HepG2 (cell line): ENCODE results near the gene KCNB1. TPM values are rescaled to one million over a fixed set of nuclear protein-coding genes. Genes with fewer than 3 reads are reported as not detected.

ENCODE experiments used
- GLI4 ChIP-seq: sonication (generic); formaldehyde crosslinking; IDR thresholded peaks from 2 replicates; pipeline ENCODE4 v1.5.1; 2020; ENCODE audit warnings: missing genetic modification reagents, mild to moderate bottlenecking, moderate library complexity, borderline replicate concordance
- RFX5 ChIP-seq: IDR thresholded peaks from 2 replicates; pipeline ENCODE4 v1.6.1; 2011; ENCODE audit warnings: low read depth, low read length, improper control_type of control experiment
- TEAD3 ChIP-seq: optimal IDR thresholded peaks from 2 replicates; pipeline ENCODE3; 2016; ENCODE audit warnings: borderline replicate concordance
- ZBTB7A ChIP-seq: sonication (generic); formaldehyde crosslinking; IDR thresholded peaks from 2 replicates; pipeline ENCODE4 v1.8.0; 2022; ENCODE audit warnings: mild to moderate bottlenecking, missing genetic modification reagents
- ZFP36L2 ChIP-seq: sonication (generic); formaldehyde crosslinking; IDR thresholded peaks from 2 replicates; pipeline ENCODE4 v1.4.0; 2020; ENCODE audit warnings: missing genetic modification reagents
- ZNF383 ChIP-seq: sonication (generic); formaldehyde crosslinking; IDR thresholded peaks from 2 replicates; pipeline ENCODE4 v1.4.0; 2020; ENCODE audit warnings: missing genetic modification reagents, mild to moderate bottlenecking, borderline replicate concordance
- ZNF660 ChIP-seq: sonication (generic); formaldehyde crosslinking; IDR thresholded peaks from 2 replicates; pipeline ENCODE4 v1.5.1; 2020; ENCODE audit warnings: mild to moderate bottlenecking, low read depth, missing genetic modification reagents, borderline replicate concordance
- polyA plus RNA-seq, 8 experiments: library from polyadenylated mRNA; depleted of rRNA in 3 of 8; stranded (reverse) in 7 of 8; unstranded in 1 of 8; fragments of >200 nt; fragmentation: Illumina TruSeq in 4 of 8; extraction: Trizol in 4 of 8; gene quantifications; 2 replicates each; pipeline versions ENCODE4 v1.2.1 to v1.2.3, GENCODE V29; 2011 to 2016; ENCODE audit warnings: low read depth in 4 of 8, missing spikeins in 1 of 8, mixed read lengths in 1 of 8; ENCODE audit not compliant: insufficient read depth in 1 of 8
- total RNA-seq, 5 experiments: library from RNA; depleted of rRNA; stranded (reverse); fragments of >200 nt; fragmentation: Illumina TruSeq; extraction: Trizol; gene quantifications; 2 replicates each; pipeline ENCODE4 v1.2.3, GENCODE V29; 2016; ENCODE audit warnings: low read depth in 1 of 5
- TF ChIP-seq, protein P1 (sequence below): sonication (generic); formaldehyde crosslinking; IDR thresholded peaks from 2 replicates; pipeline ENCODE4 v1.5.0; 2020; ENCODE audit warnings: mild to moderate bottlenecking, missing genetic modification reagents, moderate library complexity
- TF ChIP-seq, protein P2 (sequence below): sonication (generic); formaldehyde crosslinking; IDR thresholded peaks from 2 replicates; pipeline ENCODE4 v1.8.1; 2023; ENCODE audit warnings: mild to moderate bottlenecking, missing genetic modification reagents
- TF ChIP-seq, protein P3 (sequence below): sonication (generic); formaldehyde crosslinking; IDR thresholded peaks from 2 replicates; pipeline ENCODE4 v1.9.0; 2021; ENCODE audit warnings: mild to moderate bottlenecking, missing genetic modification reagents
- TF ChIP-seq, protein P4 (sequence below): sonication (generic); formaldehyde crosslinking; IDR thresholded peaks from 2 replicates; pipeline ENCODE4 v1.4.0; 2020; ENCODE audit warnings: missing genetic modification reagents, mild to moderate bottlenecking, borderline replicate concordance
- TF ChIP-seq, protein P5 (sequence below): sonication (generic); formaldehyde crosslinking; IDR thresholded peaks from 2 replicates; pipeline ENCODE4 v1.4.0; 2020; ENCODE audit warnings: missing genetic modification reagents, borderline replicate concordance

The KCNB1 gene
- total and polyA plus RNA-seq, 2 of the 13 experiments (the other 11 are each of a cell fraction or from before 2014, with no cell fraction given): 0.02 TPM; not detected in 1

DNA sequence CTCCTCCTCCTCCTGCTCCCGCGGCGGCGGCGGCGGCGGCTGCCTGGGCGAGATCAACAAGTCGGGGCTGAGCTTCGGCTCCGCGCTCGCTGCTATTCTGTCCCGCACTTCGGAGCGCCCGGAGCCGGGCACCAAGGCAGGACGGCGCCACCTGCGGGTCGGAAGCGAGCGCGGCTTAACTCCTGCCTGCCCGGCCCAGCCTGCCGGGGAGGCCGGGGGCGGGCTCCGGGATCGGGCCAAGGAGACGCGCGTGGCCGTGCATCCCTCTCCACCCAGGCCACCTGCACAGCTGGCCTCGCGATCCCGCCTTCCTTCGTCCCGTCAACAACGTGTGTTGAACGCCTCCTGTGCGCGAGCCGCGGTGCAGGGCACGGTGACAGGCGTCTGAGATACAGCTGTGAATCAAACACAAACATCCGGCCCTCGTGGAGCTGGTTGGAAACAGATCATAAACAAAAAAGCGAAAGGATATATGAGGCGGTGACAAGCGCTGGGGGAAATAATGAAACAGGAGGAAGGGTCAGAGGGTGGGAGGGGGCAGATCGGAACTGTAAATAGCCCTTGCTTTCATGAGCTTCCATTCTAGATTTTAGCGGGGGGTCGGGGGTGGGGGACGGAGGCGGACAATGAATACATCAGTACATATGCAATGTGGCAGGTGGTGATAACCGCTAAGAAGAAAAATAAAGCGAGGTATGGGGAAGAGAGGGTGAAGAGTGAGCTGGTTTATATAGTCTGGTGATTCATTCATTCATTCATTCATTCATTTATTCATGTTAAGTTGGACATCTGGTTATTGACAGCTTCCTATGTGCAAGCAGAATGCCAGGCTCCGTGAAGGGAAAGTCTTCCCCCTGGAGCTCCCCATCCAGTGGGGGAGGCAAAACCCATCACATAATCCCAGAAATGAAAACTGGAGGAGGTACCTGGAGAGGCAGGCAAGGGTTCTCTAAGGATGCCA is 2.0 kb upstream of the KCNB1 start (continued):
- TF ChIP-seq, protein P1, sequence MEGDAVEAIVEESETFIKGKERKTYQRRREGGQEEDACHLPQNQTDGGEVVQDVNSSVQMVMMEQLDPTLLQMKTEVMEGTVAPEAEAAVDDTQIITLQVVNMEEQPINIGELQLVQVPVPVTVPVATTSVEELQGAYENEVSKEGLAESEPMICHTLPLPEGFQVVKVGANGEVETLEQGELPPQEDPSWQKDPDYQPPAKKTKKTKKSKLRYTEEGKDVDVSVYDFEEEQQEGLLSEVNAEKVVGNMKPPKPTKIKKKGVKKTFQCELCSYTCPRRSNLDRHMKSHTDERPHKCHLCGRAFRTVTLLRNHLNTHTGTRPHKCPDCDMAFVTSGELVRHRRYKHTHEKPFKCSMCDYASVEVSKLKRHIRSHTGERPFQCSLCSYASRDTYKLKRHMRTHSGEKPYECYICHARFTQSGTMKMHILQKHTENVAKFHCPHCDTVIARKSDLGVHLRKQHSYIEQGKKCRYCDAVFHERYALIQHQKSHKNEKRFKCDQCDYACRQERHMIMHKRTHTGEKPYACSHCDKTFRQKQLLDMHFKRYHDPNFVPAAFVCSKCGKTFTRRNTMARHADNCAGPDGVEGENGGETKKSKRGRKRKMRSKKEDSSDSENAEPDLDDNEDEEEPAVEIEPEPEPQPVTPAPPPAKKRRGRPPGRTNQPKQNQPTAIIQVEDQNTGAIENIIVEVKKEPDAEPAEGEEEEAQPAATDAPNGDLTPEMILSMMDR (CRISPR knock-in tag): peak; percentile 97
- TF ChIP-seq, protein P2, sequence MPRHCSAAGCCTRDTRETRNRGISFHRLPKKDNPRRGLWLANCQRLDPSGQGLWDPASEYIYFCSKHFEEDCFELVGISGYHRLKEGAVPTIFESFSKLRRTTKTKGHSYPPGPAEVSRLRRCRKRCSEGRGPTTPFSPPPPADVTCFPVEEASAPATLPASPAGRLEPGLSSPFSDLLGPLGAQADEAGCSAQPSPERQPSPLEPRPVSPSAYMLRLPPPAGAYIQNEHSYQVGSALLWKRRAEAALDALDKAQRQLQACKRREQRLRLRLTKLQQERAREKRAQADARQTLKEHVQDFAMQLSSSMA (CRISPR knock-in tag): no peak
- TF ChIP-seq RFX5 (0 out of 2 replicates have a peak, but pooled peaks have one; percentile 17), ZNF660 (CRISPR knock-in tag) (no peak), ZBTB7A (CRISPR knock-in tag) (peak; percentile 45; the same call in 1 of the 2 replicates), GLI4 (CRISPR knock-in tag) (peak; percentile 73; the same call in 1 of the 2 replicates), TEAD3 (CRISPR knock-in tag) (peak; percentile 72), ZFP36L2 (no peak), ZNF383 (peak; percentile 68)
- TF ChIP-seq, protein P3, sequence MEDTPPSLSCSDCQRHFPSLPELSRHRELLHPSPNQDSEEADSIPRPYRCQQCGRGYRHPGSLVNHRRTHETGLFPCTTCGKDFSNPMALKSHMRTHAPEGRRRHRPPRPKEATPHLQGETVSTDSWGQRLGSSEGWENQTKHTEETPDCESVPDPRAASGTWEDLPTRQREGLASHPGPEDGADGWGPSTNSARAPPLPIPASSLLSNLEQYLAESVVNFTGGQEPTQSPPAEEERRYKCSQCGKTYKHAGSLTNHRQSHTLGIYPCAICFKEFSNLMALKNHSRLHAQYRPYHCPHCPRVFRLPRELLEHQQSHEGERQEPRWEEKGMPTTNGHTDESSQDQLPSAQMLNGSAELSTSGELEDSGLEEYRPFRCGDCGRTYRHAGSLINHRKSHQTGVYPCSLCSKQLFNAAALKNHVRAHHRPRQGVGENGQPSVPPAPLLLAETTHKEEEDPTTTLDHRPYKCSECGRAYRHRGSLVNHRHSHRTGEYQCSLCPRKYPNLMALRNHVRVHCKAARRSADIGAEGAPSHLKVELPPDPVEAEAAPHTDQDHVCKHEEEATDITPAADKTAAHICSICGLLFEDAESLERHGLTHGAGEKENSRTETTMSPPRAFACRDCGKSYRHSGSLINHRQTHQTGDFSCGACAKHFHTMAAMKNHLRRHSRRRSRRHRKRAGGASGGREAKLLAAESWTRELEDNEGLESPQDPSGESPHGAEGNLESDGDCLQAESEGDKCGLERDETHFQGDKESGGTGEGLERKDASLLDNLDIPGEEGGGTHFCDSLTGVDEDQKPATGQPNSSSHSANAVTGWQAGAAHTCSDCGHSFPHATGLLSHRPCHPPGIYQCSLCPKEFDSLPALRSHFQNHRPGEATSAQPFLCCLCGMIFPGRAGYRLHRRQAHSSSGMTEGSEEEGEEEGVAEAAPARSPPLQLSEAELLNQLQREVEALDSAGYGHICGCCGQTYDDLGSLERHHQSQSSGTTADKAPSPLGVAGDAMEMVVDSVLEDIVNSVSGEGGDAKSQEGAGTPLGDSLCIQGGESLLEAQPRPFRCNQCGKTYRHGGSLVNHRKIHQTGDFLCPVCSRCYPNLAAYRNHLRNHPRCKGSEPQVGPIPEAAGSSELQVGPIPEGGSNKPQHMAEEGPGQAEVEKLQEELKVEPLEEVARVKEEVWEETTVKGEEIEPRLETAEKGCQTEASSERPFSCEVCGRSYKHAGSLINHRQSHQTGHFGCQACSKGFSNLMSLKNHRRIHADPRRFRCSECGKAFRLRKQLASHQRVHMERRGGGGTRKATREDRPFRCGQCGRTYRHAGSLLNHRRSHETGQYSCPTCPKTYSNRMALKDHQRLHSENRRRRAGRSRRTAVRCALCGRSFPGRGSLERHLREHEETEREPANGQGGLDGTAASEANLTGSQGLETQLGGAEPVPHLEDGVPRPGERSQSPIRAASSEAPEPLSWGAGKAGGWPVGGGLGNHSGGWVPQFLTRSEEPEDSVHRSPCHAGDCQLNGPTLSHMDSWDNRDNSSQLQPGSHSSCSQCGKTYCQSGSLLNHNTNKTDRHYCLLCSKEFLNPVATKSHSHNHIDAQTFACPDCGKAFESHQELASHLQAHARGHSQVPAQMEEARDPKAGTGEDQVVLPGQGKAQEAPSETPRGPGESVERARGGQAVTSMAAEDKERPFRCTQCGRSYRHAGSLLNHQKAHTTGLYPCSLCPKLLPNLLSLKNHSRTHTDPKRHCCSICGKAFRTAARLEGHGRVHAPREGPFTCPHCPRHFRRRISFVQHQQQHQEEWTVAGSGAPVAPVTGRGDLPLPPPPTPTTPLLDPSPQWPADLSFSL (CRISPR knock-in tag): no peak
- TF ChIP-seq, protein P4, sequence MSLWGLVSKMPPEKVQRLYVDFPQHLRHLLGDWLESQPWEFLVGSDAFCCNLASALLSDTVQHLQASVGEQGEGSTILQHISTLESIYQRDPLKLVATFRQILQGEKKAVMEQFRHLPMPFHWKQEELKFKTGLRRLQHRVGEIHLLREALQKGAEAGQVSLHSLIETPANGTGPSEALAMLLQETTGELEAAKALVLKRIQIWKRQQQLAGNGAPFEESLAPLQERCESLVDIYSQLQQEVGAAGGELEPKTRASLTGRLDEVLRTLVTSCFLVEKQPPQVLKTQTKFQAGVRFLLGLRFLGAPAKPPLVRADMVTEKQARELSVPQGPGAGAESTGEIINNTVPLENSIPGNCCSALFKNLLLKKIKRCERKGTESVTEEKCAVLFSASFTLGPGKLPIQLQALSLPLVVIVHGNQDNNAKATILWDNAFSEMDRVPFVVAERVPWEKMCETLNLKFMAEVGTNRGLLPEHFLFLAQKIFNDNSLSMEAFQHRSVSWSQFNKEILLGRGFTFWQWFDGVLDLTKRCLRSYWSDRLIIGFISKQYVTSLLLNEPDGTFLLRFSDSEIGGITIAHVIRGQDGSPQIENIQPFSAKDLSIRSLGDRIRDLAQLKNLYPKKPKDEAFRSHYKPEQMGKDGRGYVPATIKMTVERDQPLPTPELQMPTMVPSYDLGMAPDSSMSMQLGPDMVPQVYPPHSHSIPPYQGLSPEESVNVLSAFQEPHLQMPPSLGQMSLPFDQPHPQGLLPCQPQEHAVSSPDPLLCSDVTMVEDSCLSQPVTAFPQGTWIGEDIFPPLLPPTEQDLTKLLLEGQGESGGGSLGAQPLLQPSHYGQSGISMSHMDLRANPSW (CRISPR knock-in tag): no peak
- TF ChIP-seq, protein P5, sequence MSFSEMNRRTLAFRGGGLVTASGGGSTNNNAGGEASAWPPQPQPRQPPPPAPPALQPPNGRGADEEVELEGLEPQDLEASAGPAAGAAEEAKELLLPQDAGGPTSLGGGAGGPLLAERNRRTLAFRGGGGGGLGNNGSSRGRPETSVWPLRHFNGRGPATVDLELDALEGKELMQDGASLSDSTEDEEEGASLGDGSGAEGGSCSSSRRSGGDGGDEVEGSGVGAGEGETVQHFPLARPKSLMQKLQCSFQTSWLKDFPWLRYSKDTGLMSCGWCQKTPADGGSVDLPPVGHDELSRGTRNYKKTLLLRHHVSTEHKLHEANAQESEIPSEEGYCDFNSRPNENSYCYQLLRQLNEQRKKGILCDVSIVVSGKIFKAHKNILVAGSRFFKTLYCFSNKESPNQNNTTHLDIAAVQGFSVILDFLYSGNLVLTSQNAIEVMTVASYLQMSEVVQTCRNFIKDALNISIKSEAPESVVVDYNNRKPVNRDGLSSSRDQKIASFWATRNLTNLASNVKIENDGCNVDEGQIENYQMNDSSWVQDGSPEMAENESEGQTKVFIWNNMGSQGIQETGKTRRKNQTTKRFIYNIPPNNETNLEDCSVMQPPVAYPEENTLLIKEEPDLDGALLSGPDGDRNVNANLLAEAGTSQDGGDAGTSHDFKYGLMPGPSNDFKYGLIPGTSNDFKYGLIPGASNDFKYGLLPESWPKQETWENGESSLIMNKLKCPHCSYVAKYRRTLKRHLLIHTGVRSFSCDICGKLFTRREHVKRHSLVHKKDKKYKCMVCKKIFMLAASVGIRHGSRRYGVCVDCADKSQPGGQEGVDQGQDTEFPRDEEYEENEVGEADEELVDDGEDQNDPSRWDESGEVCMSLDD (CRISPR knock-in tag): no peak
